B cell (primary cell): ENCODE results near the gene TMEM120B. TPM values are rescaled to one million over a fixed set of nuclear protein-coding genes. Genes with fewer than 3 reads are reported as not detected.
"Not testable (repeated sequence)": the region's sequence is repeated elsewhere in the genome, so short reads cannot be mapped to it uniquely, and the experiment has no call there.

Experiments used
- ATAC-seq: fragments of 200-7000 bp; cut with Tn5 transposase; one replicate; pipeline ENCODE4 v1.10.0; 2021; ENCODE audit warnings: low read depth, mild to moderate bottlenecking, moderate number of reproducible peaks, moderate library complexity
- CTCF ChIA-PET: fragments of 350-600 bp; sonication (Branson Sonifier 250); formaldehyde crosslinking; loops from one replicate; lab custom pipeline; 2021; ENCODE audit warnings: antibody characterized with exemption, inconsistent platforms; lab: Charles Lee
- POLR2A ChIA-PET: fragments of 350-600 bp; sonication (Branson Sonifier 250); formaldehyde crosslinking; loops from one replicate; lab custom pipeline; 2021; ENCODE audit warnings: antibody characterized with exemption; lab: Charles Lee
- DNase-seq: peaks from one replicate; pipeline ENCODE4 v3.0.0; 2013
- H2AFZ ChIP-seq: 2 replicates; pipeline ENCODE4 v1.6.1; 2012; ENCODE audit warnings: mild to moderate bottlenecking, low read depth, low read length; ENCODE audit not compliant: insufficient read depth, poor library complexity, severe bottlenecking
- H3K27ac ChIP-seq, 2 donors: 1 replicate in 1 of 2; 2 replicates in 1 of 2; pipeline ENCODE4 v1.5.1; 2012 to 2013; ENCODE audit warnings: low read length in 2 of 2, mild to moderate bottlenecking in 2 of 2, moderate library complexity in 1 of 2
- H3K27me3 ChIP-seq, 4 experiments: fragments of 200-600 bp in 1 of 4; sonication (generic) in 1 of 4; replicated peaks in 1 of 4; 1 replicate in 2 of 4; 2 replicates in 2 of 4; pipeline versions ENCODE4 v1.6.1 to v1.7.0; 2013 to 2016; ENCODE audit warnings: low read length in 3 of 4, mild to moderate bottlenecking in 2 of 4, mixed read lengths in 1 of 4, moderate library complexity in 1 of 4; ENCODE audit not compliant: insufficient read depth in 4 of 4, control insufficient read depth in 3 of 4; ENCODE audit errors: control extremely low read depth in 1 of 4
- H3K36me3 ChIP-seq, 2 experiments: replicated peaks in 1 of 2; 1 replicate in 1 of 2; 2 replicates in 1 of 2; pipeline versions ENCODE4 v1.6.1 to v1.7.1; 2013; ENCODE audit warnings: low read length in 1 of 2; ENCODE audit not compliant: insufficient read depth in 2 of 2, control insufficient read depth in 1 of 2; ENCODE audit errors: control extremely low read depth in 1 of 2, extremely low read depth in 1 of 2
- H3K4me1 ChIP-seq, 2 donors: fragments of 200-600 bp in 1 of 2; sonication (generic) in 1 of 2; 1 replicate in 1 of 2; 2 replicates in 1 of 2; pipeline versions ENCODE4 v1.5.1 to v1.6.1; 2013 to 2017; ENCODE audit warnings: low read length in 2 of 2; ENCODE audit not compliant: control insufficient read depth in 2 of 2, insufficient read depth in 2 of 2
- H3K4me2 ChIP-seq: replicated peaks from 2 replicates; pipeline ENCODE3; 2012; ENCODE audit warnings: mild to moderate bottlenecking, low read depth, low read length; ENCODE audit not compliant: poor library complexity, severe bottlenecking
- H3K4me3 ChIP-seq, 5 experiments: fragments of 200-600 bp in 1 of 5; sonication (generic) in 1 of 5; 1 replicate in 3 of 5; 2 replicates in 2 of 5; pipeline versions ENCODE4 v1.5.1 to v1.7.0; 2011 to 2016; ENCODE audit warnings: low read length in 4 of 5, mild to moderate bottlenecking in 4 of 5, low read depth in 2 of 5, control low read depth in 1 of 5, moderate library complexity in 1 of 5; ENCODE audit not compliant: insufficient read depth in 1 of 5; ENCODE audit errors: control extremely low read depth in 1 of 5, extremely low read depth in 1 of 5
- H3K79me2 ChIP-seq: fragments of 200-600 bp; sonication (generic); one replicate; pipeline ENCODE4 v1.6.0; 2016; ENCODE audit warnings: low read length; ENCODE audit not compliant: control insufficient read depth, insufficient read depth
- H3K9ac ChIP-seq: fragments of 200-600 bp; sonication (generic); 2 replicates; pipeline ENCODE4 v1.6.1; 2017; ENCODE audit warnings: mild to moderate bottlenecking, low read length, moderate library complexity
- H3K9me3 ChIP-seq, 3 donors: one replicate each; pipeline versions ENCODE4 v1.6.1 to v1.7.1; 2013; ENCODE audit warnings: low read length in 2 of 3; ENCODE audit not compliant: control insufficient read depth in 2 of 3, insufficient read depth in 1 of 3; ENCODE audit errors: control extremely low read depth in 1 of 3
- H4K20me1 ChIP-seq: 2 replicates; pipeline ENCODE4 v1.6.0; 2012; ENCODE audit warnings: mild to moderate bottlenecking, low read length; ENCODE audit not compliant: insufficient read depth, control insufficient read depth, poor library complexity, severe bottlenecking
- H3K27ac Mint-ChIP-seq: one replicate; pipeline ENCODE4 v1.8.0; 2021; ENCODE audit warnings: mixed read lengths
- H3K27me3 Mint-ChIP-seq: one replicate; pipeline ENCODE4 v1.8.0; 2021; ENCODE audit warnings: mixed read lengths
- H3K4me1 Mint-ChIP-seq: one replicate; pipeline ENCODE4 v1.8.0; 2021; ENCODE audit warnings: mixed read lengths
- H3K4me3 Mint-ChIP-seq: one replicate; pipeline ENCODE4 v1.8.0; 2021; ENCODE audit warnings: mixed read lengths
- H3K9me3 Mint-ChIP-seq: one replicate; pipeline ENCODE4 v1.8.0; 2022; ENCODE audit warnings: mixed read lengths; ENCODE audit not compliant: insufficient read depth
- EZH2 ChIP-seq: IDR thresholded peaks from 2 replicates; pipeline ENCODE4 v1.6.1; 2012; ENCODE audit warnings: borderline replicate concordance, low read depth, mild to moderate bottlenecking, moderate library complexity, low read length; ENCODE audit not compliant: insufficient read depth, poor library complexity, severe bottlenecking
- WGBS: methylation state at CpG from one replicate; pipeline ENCODE4 v1.1.5; 2013; ENCODE audit warnings: missing lambda C conversion rate; ENCODE audit not compliant: insufficient coverage; 5-methylcytosine and 5-hydroxymethylcytosine counted together
- intact Hi-C: fragments of 100-400 bp; cut with micrococcal nuclease; formaldehyde crosslinking; loops from one replicate; pipeline ENCODE4 v1.10.0; 2022
- polyA plus RNA-seq: library from polyadenylated mRNA; depleted of rRNA; stranded (reverse); fragments of >200 nt; gene quantifications from 2 replicates; pipeline ENCODE4 v1.2.3, GENCODE V29; 2012
- total RNA-seq, 2 donors: library from RNA; stranded (reverse); fragments of 120-200 nt in 1 of 2; gene quantifications; 1 replicate in 1 of 2; 2 replicates in 1 of 2; pipeline versions ENCODE4 v1.2.3 to v1.2.4, GENCODE V29; 2013 to 2022
- TF ChIP-seq, protein P1 (sequence below): fragments of 200-600 bp; IDR thresholded peaks from one replicate; pipeline ENCODE4 v1.8.0; 2022; ENCODE audit warnings: antibody characterized with exemption, mild to moderate bottlenecking

The TMEM120B gene
- total and polyA plus RNA-seq, 2 donors (not counting 1 experiment from before 2014, with no cell fraction given) = 9.2 to 9.7 TPM

DNA sequence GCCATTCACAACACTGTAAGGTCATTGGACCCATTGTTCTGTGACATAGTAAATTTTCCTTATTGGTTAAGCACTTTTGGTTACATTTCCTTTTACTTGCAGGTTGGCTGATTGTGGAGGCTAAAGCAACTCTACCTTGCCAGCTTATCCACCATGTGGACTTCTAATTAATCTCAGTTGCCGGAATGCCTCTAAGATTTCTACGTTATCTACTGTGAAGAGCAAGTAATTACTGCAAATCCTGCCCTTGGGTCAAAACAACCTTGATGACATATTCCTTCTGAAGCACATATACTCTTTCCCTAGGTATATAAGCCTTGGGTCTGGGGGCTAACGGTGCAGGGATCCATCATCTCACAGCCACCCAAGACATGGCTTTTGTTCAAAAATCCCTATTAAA lies 23.6 kb upstream of the TMEM120B start:
- Mint-ChIP-seq H3K9me3 (no peaks in the 10 kb centered on the region), H3K4me1 (peaks cover 8% of the 10 kb centered on the region), H3K27ac (peak overlapping the region; percentile 10), H3K27me3 (no peaks in the 10 kb centered on the region), H3K4me3 (no peak overlapping the region)
- no peak overlapping the region for H2AFZ ChIP-seq
- peaks cover 4 to 16% of the 10 kb centered on the region in 2 donors for H3K4me1 ChIP-seq
- intact Hi-C loops = loop anchor here (5.0 kb wide), 2 partner anchors 152 to 337 kb away; partner anchors contain the start of gene ANAPC5
- H4K20me1 ChIP-seq = no peaks in the 10 kb centered on the region
- H3K27ac ChIP-seq = no peak overlapping the region
- CTCF ChIA-PET = interaction anchor here (0.6 to 14.0 kb wide), 5 partner anchors 9 to 136 kb away, joined by 3 to 155 read pairs (median 3); partner anchors contain the start of gene RHOF
- no peaks in the 10 kb centered on the region for H3K27me3 ChIP-seq
- no peak overlapping the region for H3K9ac ChIP-seq
- no peak for DNase-seq
- no peak overlapping the region for H3K4me2 ChIP-seq
- no peak overlapping the region for H3K4me3 ChIP-seq
- 100% methylated on average over 2 of the region's 3 CpGs for WGBS
- no peak for ATAC-seq
- no peaks in the 10 kb centered on the region for H3K79me2 ChIP-seq
- POLR2A ChIA-PET = no interaction called here
- H3K9me3 ChIP-seq = no peaks in the 10 kb centered on the region
- TF ChIP-seq EZH2 = no peak
- no peaks in the 10 kb centered on the region for H3K36me3 ChIP-seq

DNA sequence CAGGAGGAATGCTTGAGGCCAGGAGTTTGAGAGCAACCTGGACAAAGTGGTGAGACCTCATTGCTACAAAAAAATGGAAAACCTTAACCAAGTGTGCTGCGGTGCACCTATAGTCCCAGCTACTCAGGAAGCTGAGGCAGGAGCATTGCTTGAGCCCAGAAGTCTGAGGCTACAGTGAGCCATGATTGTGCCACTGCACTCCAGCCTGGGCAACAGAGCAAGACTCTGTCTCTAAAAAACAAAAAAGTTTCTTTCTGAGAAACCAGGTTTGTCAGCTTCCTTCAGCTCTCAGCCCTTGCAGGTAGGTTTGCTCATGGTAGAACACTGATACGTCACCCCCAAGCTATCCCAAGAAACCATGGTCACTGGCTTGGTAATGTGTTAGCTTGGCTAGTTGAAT lies 23.1 kb upstream of the TMEM120B start:
- H3K27ac ChIP-seq = no peak overlapping the region
- no peaks in the 10 kb centered on the region for H3K9me3 Mint-ChIP-seq
- H3K27me3 ChIP-seq = no peaks in the 10 kb centered on the region
- H3K79me2 ChIP-seq = no peaks in the 10 kb centered on the region
- no peaks in the 10 kb centered on the region for H3K9me3 ChIP-seq
- H3K9ac ChIP-seq = no peak overlapping the region
- no peaks in the 10 kb centered on the region for H3K36me3 ChIP-seq
- 100% methylated on average over 1 of the region's 2 CpGs for WGBS
- H2AFZ ChIP-seq = no peak overlapping the region
- H3K4me2 ChIP-seq = no peak overlapping the region
- no peak for ATAC-seq
- H3K27ac Mint-ChIP-seq = no peak overlapping the region
- no peaks in the 10 kb centered on the region for H3K27me3 Mint-ChIP-seq
- peaks cover 4 to 16% of the 10 kb centered on the region in 2 donors for H3K4me1 ChIP-seq
- ChIA-PET POLR2A (interaction anchor here (0.6 kb wide), 1 partner anchor 195 kb away, joined by 5 read pairs; no protein-coding TSS in a partner anchor), CTCF (interaction anchor here (0.6 to 14.0 kb wide), 5 partner anchors 12 to 137 kb away, joined by 3 to 155 read pairs (median 3); partner anchors contain the start of gene RHOF)
- DNase-seq = no peak
- H3K4me3 Mint-ChIP-seq = no peak overlapping the region
- H3K4me3 ChIP-seq = no peak overlapping the region
- H4K20me1 ChIP-seq = no peaks in the 10 kb centered on the region
- intact Hi-C loops = loop anchor here (5.0 kb wide), 2 partner anchors 152 to 337 kb away; partner anchors contain the start of gene ANAPC5
- H3K4me1 Mint-ChIP-seq = peaks cover 8% of the 10 kb centered on the region
- no peak for TF ChIP-seq EZH2
- TF ChIP-seq, protein P1, sequence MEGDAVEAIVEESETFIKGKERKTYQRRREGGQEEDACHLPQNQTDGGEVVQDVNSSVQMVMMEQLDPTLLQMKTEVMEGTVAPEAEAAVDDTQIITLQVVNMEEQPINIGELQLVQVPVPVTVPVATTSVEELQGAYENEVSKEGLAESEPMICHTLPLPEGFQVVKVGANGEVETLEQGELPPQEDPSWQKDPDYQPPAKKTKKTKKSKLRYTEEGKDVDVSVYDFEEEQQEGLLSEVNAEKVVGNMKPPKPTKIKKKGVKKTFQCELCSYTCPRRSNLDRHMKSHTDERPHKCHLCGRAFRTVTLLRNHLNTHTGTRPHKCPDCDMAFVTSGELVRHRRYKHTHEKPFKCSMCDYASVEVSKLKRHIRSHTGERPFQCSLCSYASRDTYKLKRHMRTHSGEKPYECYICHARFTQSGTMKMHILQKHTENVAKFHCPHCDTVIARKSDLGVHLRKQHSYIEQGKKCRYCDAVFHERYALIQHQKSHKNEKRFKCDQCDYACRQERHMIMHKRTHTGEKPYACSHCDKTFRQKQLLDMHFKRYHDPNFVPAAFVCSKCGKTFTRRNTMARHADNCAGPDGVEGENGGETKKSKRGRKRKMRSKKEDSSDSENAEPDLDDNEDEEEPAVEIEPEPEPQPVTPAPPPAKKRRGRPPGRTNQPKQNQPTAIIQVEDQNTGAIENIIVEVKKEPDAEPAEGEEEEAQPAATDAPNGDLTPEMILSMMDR = no peak

DNA sequence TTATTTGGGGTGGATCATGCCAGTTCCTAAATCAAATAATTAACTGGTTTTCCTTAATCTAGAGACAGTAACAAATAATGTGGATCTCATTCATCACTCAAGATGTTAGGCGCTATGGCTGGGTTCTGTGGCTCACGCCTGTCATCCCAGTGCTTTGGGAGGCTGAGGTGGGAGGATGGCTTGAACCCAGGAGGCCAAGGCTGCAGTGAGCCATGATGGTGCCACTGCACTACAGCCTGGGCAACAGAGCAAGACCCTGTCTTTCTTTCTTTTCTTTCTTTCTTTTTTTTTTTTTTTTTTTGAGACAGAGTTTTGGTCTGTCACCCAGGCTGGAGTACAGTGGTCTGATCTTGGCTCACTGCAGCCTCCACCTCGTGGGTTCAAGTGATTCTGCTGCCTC lies 19.8 kb upstream of the TMEM120B start:
- H3K4me1 ChIP-seq, H3K79me2 ChIP-seq, H3K27ac ChIP-seq, H3K4me1 Mint-ChIP-seq, H3K27me3 Mint-ChIP-seq, ATAC-seq, H3K4me3 Mint-ChIP-seq, H3K27me3 ChIP-seq, DNase-seq, H3K4me3 ChIP-seq, H2AFZ ChIP-seq, intact Hi-C loops, H3K9me3 ChIP-seq, H4K20me1 ChIP-seq, H3K9ac ChIP-seq, H3K27ac Mint-ChIP-seq, H3K4me2 ChIP-seq, H3K9me3 Mint-ChIP-seq, H3K36me3 ChIP-seq: not testable (repeated sequence)
- CTCF ChIA-PET = interaction anchor here (0.7 to 14.0 kb wide), 7 partner anchors 20 to 118 kb away, joined by 3 to 155 read pairs (median 5); partner anchors contain the start of genes RHOF and TMEM120B
- POLR2A ChIA-PET = interaction anchor here (0.7 kb wide), 2 partner anchors 100 to 341 kb away, joined by 4 to 5 read pairs; no protein-coding TSS in a partner anchor
- 33% methylated on average over 1 of the region's 3 CpGs for WGBS
